HepG2 (cell line): ENCODE data around the gene SLC25A38. TPM values are rescaled to one million over a fixed set of nuclear protein-coding genes. Genes with fewer than 3 reads are reported as not detected.

Source experiments
- ATAC-seq: fragments of 200-7000 bp; cut with Tn5 transposase; 3 replicates; pipeline ENCODE4 v1.9.1; 2020; ENCODE audit warnings: mild to moderate bottlenecking, moderate library complexity
- BruUV-seq: library from RNA; stranded (reverse); fragments of 400-500 nt; replicated peaks from 2 replicates; lab custom pipeline; 2021; lab: Mats Ljungman, UMichigan
- CTCF ChIA-PET: fragments of 300-600 bp; formaldehyde crosslinking; extraction: SDS; loops from one replicate; lab custom pipeline; 2021; ENCODE audit warnings: low total read pairs, inconsistent platforms, low intra/inter-chr PET ratio; lab: Yijun Ruan, JAX
- POLR2A ChIA-PET: fragments of 350-600 bp; sonication (Branson Sonifier 250); formaldehyde crosslinking; loops from one replicate; lab custom pipeline; 2020; ENCODE audit warnings: antibody characterized with exemption, inconsistent platforms; lab: Yijun Ruan, JAX
- DNase-seq: peaks from one replicate; pipeline ENCODE4 v3.0.0-alpha.2; 2015; ENCODE audit warnings: low spot score
- FAIRE-seq: peaks from 3 replicates; lab custom pipeline; 2011; peaks lifted over from hg19 to GRCh38; lab: Jason Lieb, UNC
- H2AFZ ChIP-seq: one replicate; pipeline ENCODE4 v1.6.1; 2011; ENCODE audit warnings: low read length, inconsistent platforms
- H3K27ac ChIP-seq: fragments of 300-600 bp; 3 replicates; pipeline ENCODE4 v1.8.0; 2011; ENCODE audit warnings: mixed run types, mild to moderate bottlenecking, mixed read lengths, low read length, inconsistent platforms; ENCODE audit not compliant: insufficient read depth; ENCODE audit errors: extremely low read length
- H3K27me3 ChIP-seq, 2 experiments: fragments of 200-600 bp in 1 of 2; 2 replicates in 1 of 2; 3 replicates in 1 of 2; pipeline versions ENCODE4 v1.6.0 to v1.8.0; 2011; ENCODE audit warnings: low read length in 2 of 2, mild to moderate bottlenecking in 2 of 2, moderate library complexity in 2 of 2, inconsistent platforms in 1 of 2; ENCODE audit not compliant: insufficient read depth in 2 of 2, control insufficient read depth in 1 of 2
- H3K36me3 ChIP-seq, 2 experiments: fragments of 200-600 bp in 1 of 2; replicated peaks in 1 of 2; 2 replicates in 1 of 2; 3 replicates in 1 of 2; pipeline versions ENCODE4 v1.5.1 to v1.8.0; 2011; ENCODE audit warnings: low read length in 2 of 2, inconsistent platforms in 1 of 2; ENCODE audit not compliant: insufficient read depth in 2 of 2, control insufficient read depth in 1 of 2
- H3K4me1 ChIP-seq: 2 replicates; pipeline ENCODE4 v1.5.1; 2012; ENCODE audit warnings: low read length, inconsistent platforms; ENCODE audit not compliant: insufficient read depth
- H3K4me2 ChIP-seq: 2 replicates; pipeline ENCODE4 v1.6.0; 2011; ENCODE audit warnings: low read depth, low read length, inconsistent platforms
- H3K4me3 ChIP-seq, 3 experiments: fragments of 200-600 bp in 1 of 3; sonication (generic), shearing (Covaris generic) in 1 of 3; replicated peaks in 1 of 3; 2 replicates each; pipeline ENCODE4 v1.5.1; 2011 to 2016; ENCODE audit warnings: low read length in 3 of 3, inconsistent platforms in 2 of 3, low read depth in 2 of 3, mild to moderate bottlenecking in 2 of 3, control low read depth in 1 of 3, mixed read lengths in 1 of 3; ENCODE audit not compliant: insufficient read depth in 1 of 3
- H3K79me2 ChIP-seq: one replicate; pipeline ENCODE4 v1.6.1; 2011; ENCODE audit warnings: low read length, inconsistent platforms; ENCODE audit not compliant: insufficient read depth
- H3K9ac ChIP-seq: 2 replicates; pipeline ENCODE4 v1.6.0; 2011; ENCODE audit warnings: mild to moderate bottlenecking, low read depth, low read length, inconsistent platforms; ENCODE audit not compliant: insufficient read depth
- H3K9me3 ChIP-seq: 2 replicates; pipeline ENCODE4 v1.5.1; 2012; ENCODE audit warnings: mild to moderate bottlenecking, low read length
- H4K20me1 ChIP-seq: 2 replicates; pipeline ENCODE4 v1.6.0; 2011; ENCODE audit warnings: inconsistent platforms, mild to moderate bottlenecking, low read length, moderate library complexity; ENCODE audit not compliant: insufficient read depth
- AGO2 ChIP-seq: fragments of 200-400 bp; formaldehyde crosslinking; optimal IDR thresholded peaks from 2 replicates; pipeline ENCODE3; 2017; ENCODE audit warnings: mild to moderate bottlenecking, low read depth, low read length, moderate library complexity
- ARID2 ChIP-seq: sonication (generic); formaldehyde crosslinking; IDR thresholded peaks from 2 replicates; pipeline ENCODE4 v1.8.1; 2022; ENCODE audit warnings: mild to moderate bottlenecking, missing genetic modification reagents, borderline replicate concordance
- ARNTL ChIP-seq: sonication (generic); formaldehyde crosslinking; IDR thresholded peaks from 2 replicates; pipeline ENCODE4 v1.4.0; 2020; ENCODE audit warnings: mild to moderate bottlenecking, missing genetic modification reagents
- ATF7 ChIP-seq, 2 experiments: fragments of 450-650 bp in 1 of 2; sonication (generic) in 1 of 2; formaldehyde crosslinking in 1 of 2; IDR thresholded peaks; 2 replicates each; pipeline versions ENCODE4 v1.4.0 to v1.6.1; 2016 to 2020; ENCODE audit warnings: antibody characterized with exemption in 1 of 2, mild to moderate bottlenecking in 1 of 2, missing genetic modification reagents in 1 of 2
- CC2D1A ChIP-seq: sonication (generic); formaldehyde crosslinking; IDR thresholded peaks from 2 replicates; pipeline ENCODE4 v1.8.1; 2023; ENCODE audit warnings: mild to moderate bottlenecking, missing genetic modification reagents
- EED ChIP-seq: sonication (generic); formaldehyde crosslinking; IDR thresholded peaks from 2 replicates; pipeline ENCODE4 v1.5.0; 2020; ENCODE audit warnings: mild to moderate bottlenecking, missing genetic modification reagents
- KLF11 ChIP-seq: IDR thresholded peaks from 2 replicates; pipeline ENCODE4 v1.6.1; 2016; ENCODE audit warnings: missing compliant biosample characterization
- KLF16 ChIP-seq, 2 experiments: sonication (generic) in 1 of 2; formaldehyde crosslinking in 1 of 2; IDR thresholded peaks; 2 replicates each; pipeline versions ENCODE4 v1.6.1 to v1.8.0; 2016 to 2023; ENCODE audit warnings: missing genetic modification reagents in 2 of 2, missing compliant biosample characterization in 1 of 2
- MBD4 ChIP-seq: IDR thresholded peaks from 2 replicates; pipeline ENCODE4 v1.6.1; 2012; ENCODE audit warnings: low read length, inconsistent platforms, borderline replicate concordance
- NFKBIZ ChIP-seq: IDR thresholded peaks from 2 replicates; pipeline ENCODE4 v1.6.1; 2018; ENCODE audit warnings: missing genetic modification reagents, missing compliant biosample characterization
- POLR2A ChIP-seq, 2 experiments: IDR thresholded peaks; 2 replicates each; pipeline ENCODE4 v1.6.1; 2011; ENCODE audit warnings: low read depth in 2 of 2, low read length in 2 of 2, mild to moderate bottlenecking in 1 of 2, moderate library complexity in 1 of 2; ENCODE audit not compliant: insufficient read depth in 1 of 2
- POLR2AphosphoS2 ChIP-seq: IDR thresholded peaks from 2 replicates; pipeline ENCODE4 v1.6.1; 2011; ENCODE audit warnings: low read depth, low read length, improper control_type of control experiment
- POLR2AphosphoS5 ChIP-seq: IDR thresholded peaks from 2 replicates; pipeline ENCODE4 v1.6.1; 2012; ENCODE audit warnings: low read depth, low read length
- POLR2G ChIP-seq: fragments of 200-400 bp; formaldehyde crosslinking; IDR thresholded peaks from 2 replicates; pipeline ENCODE4 v1.6.1; 2018; ENCODE audit warnings: mild to moderate bottlenecking, low read depth, low read length, moderate library complexity
- RBFOX2 ChIP-seq: fragments of 200-400 bp; formaldehyde crosslinking; IDR thresholded peaks from 2 replicates; pipeline ENCODE4 v1.6.1; 2017; ENCODE audit warnings: low read depth, mild to moderate bottlenecking, low read length
- RBM22 ChIP-seq: fragments of 200-400 bp; formaldehyde crosslinking; optimal IDR thresholded peaks from 2 replicates; pipeline ENCODE3; 2017; ENCODE audit warnings: mild to moderate bottlenecking, low read length, moderate library complexity
- RFX5 ChIP-seq: IDR thresholded peaks from 2 replicates; pipeline ENCODE4 v1.6.1; 2011; ENCODE audit warnings: low read depth, low read length, improper control_type of control experiment
- SKI ChIP-seq: fragments of 450-650 bp; IDR thresholded peaks from one replicate; pipeline ENCODE4 v1.6.1; 2018; ENCODE audit warnings: mild to moderate bottlenecking; ENCODE audit not compliant: partially characterized antibody
- ZBTB10 ChIP-seq: sonication (generic); formaldehyde crosslinking; IDR thresholded peaks from 2 replicates; pipeline ENCODE4 v1.4.0; 2020; ENCODE audit warnings: missing genetic modification reagents, borderline replicate concordance
- ZNF441 ChIP-seq: sonication (generic); formaldehyde crosslinking; IDR thresholded peaks from 2 replicates; pipeline ENCODE4 v1.7.0; 2021; ENCODE audit warnings: missing genetic modification reagents, borderline replicate concordance
- ZNF503 ChIP-seq: sonication (generic); formaldehyde crosslinking; IDR thresholded peaks from 2 replicates; pipeline ENCODE4 v1.4.0; 2020; ENCODE audit warnings: missing genetic modification reagents
- ZNF772 ChIP-seq: sonication (generic); formaldehyde crosslinking; IDR thresholded peaks from 2 replicates; pipeline ENCODE4 v1.5.0; 2020; ENCODE audit warnings: mild to moderate bottlenecking, missing genetic modification reagents
- WGBS: methylation state at CpG from one replicate; pipeline ENCODE4 v1.1.6; 2017; ENCODE audit warnings: low lambda C conversion rate; 5-methylcytosine and 5-hydroxymethylcytosine counted together
- in situ Hi-C: cut with HindIII; loops from 2 replicates; pipeline ENCODE4 v1.10.0; 2017; ENCODE audit warnings: low pct_unique_long_range_greater_than_20kb; ENCODE audit not compliant: extremely low pct_ligation_motif_present
- intact Hi-C: fragments of 100-400 bp; cut with micrococcal nuclease; formaldehyde crosslinking; loops from one replicate; pipeline ENCODE4 v1.10.0; 2022; ENCODE audit not compliant: unreplicated experiment
- polyA plus RNA-seq, 8 experiments: library from polyadenylated mRNA; depleted of rRNA in 3 of 8; stranded (reverse) in 7 of 8; unstranded in 1 of 8; fragments of >200 nt; fragmentation: Illumina TruSeq in 4 of 8; extraction: Trizol in 4 of 8; gene quantifications; 2 replicates each; pipeline versions ENCODE4 v1.2.1 to v1.2.3, GENCODE V29; 2011 to 2016; ENCODE audit warnings: low read depth in 4 of 8, missing spikeins in 1 of 8, mixed read lengths in 1 of 8; ENCODE audit not compliant: insufficient read depth in 1 of 8
- total RNA-seq, 5 experiments: library from RNA; depleted of rRNA; stranded (reverse); fragments of >200 nt; fragmentation: Illumina TruSeq; extraction: Trizol; gene quantifications; 2 replicates each; pipeline ENCODE4 v1.2.3, GENCODE V29; 2016; ENCODE audit warnings: low read depth in 1 of 5

Gene SLC25A38
- total and polyA plus RNA-seq, 2 of the 13 experiments (the other 11 are each of a cell fraction or from before 2014, with no cell fraction given), result 32.5 to 35.4 TPM

GRCh38 chr3:39413691-39414420 lies 30.7 kb downstream of the SLC25A38 start:
- DNase-seq, result no peak

More at GRCh38 chr3:39413691-39414420, 30.7 kb downstream of the SLC25A38 start:
- H4K20me1 ChIP-seq, result peaks cover 24% of the 10 kb centered on the region
- intact Hi-C loops, result no loop called here
- peaks cover 24% of the 10 kb centered on the region for H3K4me1 ChIP-seq
- no peaks in the 10 kb centered on the region for H3K9me3 ChIP-seq
- in situ Hi-C loops, result no loop called here
- no peak overlapping the region for H3K4me2 ChIP-seq
- peaks cover 8 to 50% of the 10 kb centered on the region in 2 experiments for H3K36me3 ChIP-seq
- H2AFZ ChIP-seq, result no peak overlapping the region
- ATAC-seq (peak; percentile 0; the same call in 1 of the 3 replicates), FAIRE-seq (no peak)
- H3K4me3 ChIP-seq, result no peak overlapping the region
- 92% methylated on average over 5 of the region's 6 CpGs for WGBS
- TF ChIP-seq SKI (no peak), KLF11 (CRISPR knock-in tag) (no peak), MBD4 (0 out of 2 replicates have a peak, but pooled peaks have one; percentile 26), ZNF772 (CRISPR knock-in tag) (0 out of 2 replicates have a peak, but pooled peaks have one; percentile 5), POLR2A (IDR thresholded peaks at IDR 0.05; ENCODE audit: insufficient read depth in 1 of 2, low read depth in 2 of 2, low read length in 2 of 2) (peak in 1 of 2 experiments; percentile 51; a peak in 2 of 4 replicates), ZBTB10 (peak; percentile 26; the same call in 1 of the 2 replicates), RBFOX2 (peak; percentile 53; the same call in 1 of the 2 replicates), RBM22 (peak; percentile 10), ATF7 (IDR thresholded peaks at IDR 0.05) (no peak), ATF7 (CRISPR knock-in tag; IDR thresholded peaks at IDR 0.05) (no peak), KLF16 (CRISPR knock-in tag; IDR thresholded peaks at IDR 0.05) (no peak), EED (CRISPR knock-in tag) (no peak), CC2D1A (CRISPR knock-in tag) (no peak), AGO2 (peak; percentile 39), ZNF441 (CRISPR knock-in tag) (no peak), POLR2AphosphoS5 (peak; percentile 37; the same call in 1 of the 2 replicates), RFX5 (no peak), ZNF503 (CRISPR knock-in tag) (no peak), POLR2G (peak; percentile 65), ARID2 (CRISPR knock-in tag) (no peak), NFKBIZ (no peak), POLR2AphosphoS2 (0 out of 2 replicates have a peak, but pooled peaks have one; percentile 49), ARNTL (CRISPR knock-in tag) (no peak)
- H3K27ac ChIP-seq, result no peak overlapping the region
- CTCF ChIA-PET, result no interaction called here
- POLR2A ChIA-PET, result interaction anchor here (1.2 kb wide), 1 partner anchor 8 kb away, joined by 5 read pairs; the partner anchor contains the start of gene RPSA
- H3K9ac ChIP-seq, result no peak overlapping the region
- no peaks in the 10 kb centered on the region for H3K27me3 ChIP-seq
- H3K79me2 ChIP-seq, result peaks cover 15% of the 10 kb centered on the region
- no TSS peak for BruUV-seq
